GM12878 (cell line): ENCODE measurements around the gene ACADS. TPM values are rescaled to one million over a fixed set of nuclear protein-coding genes. Genes with fewer than 3 reads are reported as not detected.

ENCODE experiments used
- ATAC-seq: fragments of 200-7000 bp; cut with Tn5 transposase; 3 replicates; pipeline ENCODE4 v1.9.1; 2020; ENCODE audit warnings: mild to moderate bottlenecking, moderate library complexity
- Bru-seq: library from RNA; stranded (reverse); fragments of 400-500 nt; gene quantifications from one replicate; lab custom pipeline; 2021; lab: Mats Ljungman, UMichigan
- BruChase-seq, 2 experiments: library from RNA; stranded (reverse); fragments of 400-500 nt; gene quantifications; one replicate each; lab custom pipeline; 2021; lab: Mats Ljungman, UMichigan
- BruUV-seq: library from RNA; stranded (reverse); fragments of 400-500 nt; replicated peaks from 2 replicates; lab custom pipeline; 2021; lab: Mats Ljungman, UMichigan
- CTCF ChIA-PET: fragments of 300-600 bp; sonication (Branson Sonifier 250); formaldehyde crosslinking; extraction: SDS; loops from one replicate; lab custom pipeline; 2021; ENCODE audit warnings: inconsistent platforms; lab: Yijun Ruan, JAX
- POLR2A ChIA-PET: fragments of 350-600 bp; formaldehyde crosslinking; extraction: SDS; loops from one replicate; lab custom pipeline; 2021; ENCODE audit warnings: inconsistent platforms; lab: Charles Lee
- RAD21 ChIA-PET: fragments of 300-600 bp; sonication (Branson Sonifier 250); formaldehyde crosslinking; loops from one replicate; lab custom pipeline; 2023; ENCODE audit warnings: antibody characterized with exemption; ENCODE audit not compliant: unreplicated experiment; lab: Charles Lee
- SMC1A ChIA-PET: fragments of 300-600 bp; sonication (Branson Sonifier 250); formaldehyde crosslinking; loops from one replicate; lab custom pipeline; 2023; ENCODE audit not compliant: unreplicated experiment, uncharacterized antibody; lab: Charles Lee
- DNase-seq: peaks from one replicate; pipeline ENCODE4 v3.0.0-alpha.2; 2011; ENCODE audit warnings: low read depth, low spot score
- FAIRE-seq: peaks from 3 replicates; lab custom pipeline; 2011; peaks lifted over from hg19 to GRCh38; lab: Jason Lieb, UNC
- H2AFZ ChIP-seq: 2 replicates; pipeline ENCODE4 v1.6.0; 2011; ENCODE audit warnings: low read depth, low read length, control low read depth; ENCODE audit not compliant: control insufficient read depth
- H3K27ac ChIP-seq: 2 replicates; pipeline ENCODE4 v1.5.1; 2011; ENCODE audit warnings: control low read depth; ENCODE audit not compliant: control insufficient read depth, insufficient read depth
- H3K27me3 ChIP-seq, 2 experiments: replicated peaks in 1 of 2; 2 replicates each; pipeline versions ENCODE4 v1.6.0 to v1.6.1; 2011; ENCODE audit warnings: low read length in 1 of 2; ENCODE audit not compliant: control insufficient read depth in 2 of 2, insufficient read depth in 2 of 2
- H3K36me3 ChIP-seq, 2 experiments: 2 replicates each; pipeline ENCODE4 v1.5.1; 2011; ENCODE audit warnings: low read length in 1 of 2; ENCODE audit not compliant: control insufficient read depth in 2 of 2, insufficient read depth in 2 of 2
- H3K4me1 ChIP-seq: 2 replicates; pipeline ENCODE4 v1.6.1; 2011; ENCODE audit warnings: mild to moderate bottlenecking, low read length, moderate library complexity, mixed read lengths; ENCODE audit not compliant: control insufficient read depth, insufficient read depth
- H3K4me2 ChIP-seq: 2 replicates; pipeline ENCODE4 v1.6.0; 2011; ENCODE audit warnings: control low read depth; ENCODE audit not compliant: control insufficient read depth, insufficient read depth
- H3K4me3 ChIP-seq: fragments of 200-600 bp; sonication (generic); 2 replicates; pipeline ENCODE4 v1.5.1; 2016
- H3K79me2 ChIP-seq: 2 replicates; pipeline ENCODE4 v1.6.0; 2011; ENCODE audit warnings: low read length; ENCODE audit not compliant: control insufficient read depth, insufficient read depth
- H3K9ac ChIP-seq: 2 replicates; pipeline ENCODE4 v1.8.0; 2011; ENCODE audit warnings: low read length, control low read depth, mixed read lengths; ENCODE audit not compliant: control insufficient read depth, insufficient read depth
- H3K9me3 ChIP-seq: replicated peaks from 3 replicates; pipeline ENCODE4 v1.5.1; 2011; ENCODE audit warnings: mild to moderate bottlenecking, low read length; ENCODE audit not compliant: control insufficient read depth, insufficient read depth
- H4K20me1 ChIP-seq: 2 replicates; pipeline ENCODE4 v1.6.0; 2011; ENCODE audit not compliant: control insufficient read depth, insufficient read depth
- CREB1 ChIP-seq: IDR thresholded peaks from 2 replicates; pipeline ENCODE4 v1.6.1; 2012; ENCODE audit warnings: low read depth, mild to moderate bottlenecking, inconsistent platforms
- JUNB ChIP-seq: IDR thresholded peaks from 2 replicates; pipeline ENCODE4 v1.6.1; 2016; ENCODE audit warnings: antibody characterized with exemption, mild to moderate bottlenecking
- NRF1 ChIP-seq: conservative IDR thresholded peaks from 2 replicates; pipeline ENCODE4 v1.6.1; 2011; ENCODE audit warnings: mild to moderate bottlenecking, low read depth, low read length, improper control_type of control experiment
- POLR2A ChIP-seq: IDR thresholded peaks from 2 replicates; pipeline ENCODE4 v1.6.1; 2011; ENCODE audit warnings: low read depth, mild to moderate bottlenecking, low read length
- POLR2AphosphoS2 ChIP-seq: IDR thresholded peaks from 2 replicates; pipeline ENCODE4 v1.6.1; 2011; ENCODE audit warnings: low read depth, mild to moderate bottlenecking, low read length, improper control_type of control experiment, moderate library complexity
- POLR2AphosphoS5 ChIP-seq: IDR thresholded peaks from 2 replicates; pipeline ENCODE4 v1.6.1; 2011; ENCODE audit warnings: mild to moderate bottlenecking, low read length, inconsistent platforms
- RUNX3 ChIP-seq: IDR thresholded peaks from 2 replicates; pipeline ENCODE4 v1.6.1; 2012; ENCODE audit warnings: low read length, inconsistent platforms
- TAF1 ChIP-seq: IDR thresholded peaks from 2 replicates; pipeline ENCODE4 v1.6.1; 2011; ENCODE audit warnings: mild to moderate bottlenecking, low read depth, low read length, borderline replicate concordance
- TBL1XR1 ChIP-seq: IDR thresholded peaks from 2 replicates; pipeline ENCODE4 v1.6.1; 2012; ENCODE audit warnings: low read depth, low read length, improper control_type of control experiment
- YBX1 ChIP-seq: fragments of 450-650 bp; IDR thresholded peaks from 2 replicates; pipeline ENCODE4 v1.6.1; 2016; ENCODE audit warnings: antibody characterized with exemption
- YY1 ChIP-seq: IDR thresholded peaks from 2 replicates; pipeline ENCODE4 v1.6.1; 2011; ENCODE audit warnings: low read depth, mild to moderate bottlenecking, low read length
- ZNF687 ChIP-seq: fragments of 450-650 bp; IDR thresholded peaks from 2 replicates; pipeline ENCODE4 v1.6.1; 2017; ENCODE audit warnings: mild to moderate bottlenecking, moderate library complexity
- WGBS: methylation state at CpG from one replicate; pipeline ENCODE4 v1.1.6; 2016; ENCODE audit warnings: low lambda C conversion rate; ENCODE audit not compliant: insufficient replicate concordance, insufficient coverage; ENCODE audit errors: missing lambda C conversion rate; 5-methylcytosine and 5-hydroxymethylcytosine counted together
- in situ Hi-C: fragments of 300-500 bp; cut with MboI; formaldehyde crosslinking; loops from 9 replicates; pipeline ENCODE4 v1.14.3; 2018; ENCODE audit warnings: mixed read lengths
- intact Hi-C: fragments of 100-400 bp; cut with micrococcal nuclease; formaldehyde crosslinking; loops from one replicate; pipeline ENCODE4 v1.14.2; 2022; ENCODE audit not compliant: unreplicated experiment
- long read RNA-seq, 2 experiments: library from polyadenylated mRNA; unstranded; transcript quantifications; one replicate each; pipeline ENCODE4 v2.0.0, GENCODE V29; 2019 to 2020
- polyA minus RNA-seq, 3 experiments: library from RNA; depleted of rRNA, polyadenylated mRNA; stranded (reverse); fragments of >200 nt; gene quantifications; 2 replicates each; pipeline ENCODE4 v1.2.3, GENCODE V29; 2011
- polyA plus RNA-seq, 11 experiments: library from polyadenylated mRNA; depleted of rRNA in 4 of 11; unstranded in 6 of 11; stranded (reverse) in 5 of 11; fragments of >200 nt; fragmentation: Nextera tagmentation in 4 of 11; fragmentation: Illumina TruSeq in 1 of 11; extraction: Ambion mirVana in 4 of 11; extraction: Trizol in 1 of 11; gene quantifications; 1 replicate in 1 of 11; 2 replicates in 10 of 11; pipeline versions ENCODE4 v1.2.1 to v1.2.3, GENCODE V29; 2011 to 2016; ENCODE audit warnings: inconsistent platforms in 2 of 11, missing spikeins in 2 of 11, low read depth in 1 of 11
- total RNA-seq, 4 experiments: library from RNA; depleted of rRNA in 3 of 4; stranded (reverse); fragments of >200 nt in 3 of 4; fragmentation: Illumina TruSeq in 1 of 4; extraction: Trizol in 1 of 4; gene quantifications; 2 replicates each; pipeline versions ENCODE4 v1.2.1 to v1.2.3, GENCODE V29; 2013 to 2021

The ACADS gene
- total RNA-seq (2013; cell fraction: nucleolus; rRNA removed) = 7.3 and 9.4 TPM in 2 replicates
- total RNA-seq (2014; rRNA removed) (17.1 and 18.1 TPM in 2 replicates), total RNA-seq (2014; rRNA removed; fragmentation: Illumina TruSeq; extraction: Trizol) (4.1 and 5.0 TPM in 2 replicates), total RNA-seq (2021) (14.7 and 15.4 TPM in 2 replicates), polyA plus RNA-seq (2011; rRNA removed) (2.6 and 5.0 TPM in 2 replicates), polyA plus RNA-seq (2014; fragmentation: Illumina TruSeq; extraction: Trizol) (0.40 and 2.4 TPM in 2 replicates), polyA plus RNA-seq (2014; fragmentation: Nextera tagmentation; extraction: Ambion mirVana) (under 1 TPM; 0.05 to 0.38 TPM), polyA plus RNA-seq (2014; rRNA removed) (15.3 and 16.0 TPM in 2 replicates), polyA plus RNA-seq (2016; fragmentation: Nextera tagmentation; extraction: Ambion mirVana) (10 to 100 TPM; 16.5 to 18.1 TPM), polyA minus RNA-seq (2011; rRNA and poly(A)+ RNA removed) (1.4 and 6.0 TPM in 2 replicates), Bru-seq, nascent RNA (percentile 64 among the genes with signal in this experiment), BruChase-seq, experiment 1, labeled RNA remaining after a 6-hour chase (percentile 63 among the genes with signal in this experiment), BruChase-seq, experiment 2, labeled RNA remaining after a 2-hour chase (percentile 60 among the genes with signal in this experiment)
- polyA plus RNA-seq (2011; ENCODE audit: low read depth) = 3.6 TPM
- polyA plus RNA-seq (2011; cell fraction: cytosol; rRNA removed) = 8.0 and 11.7 TPM in 2 replicates
- 22.4 and 23.8 TPM in 2 replicates for polyA plus RNA-seq (2011; cell fraction: nucleus; rRNA removed)
- 14.1 and 16.9 TPM in 2 replicates for polyA plus RNA-seq (2012)
- 3.6 TPM in 2 replicates for polyA minus RNA-seq (2011; cell fraction: cytosol; rRNA and poly(A)+ RNA removed)
- 4.0 and 4.1 TPM in 2 replicates for polyA minus RNA-seq (2011; cell fraction: nucleus; rRNA and poly(A)+ RNA removed)
- long read RNA-seq, experiment 1, transcript ACADS-201 (10 exons, 1,950 nt) = major isoform, 19 of 21 reads
- long read RNA-seq, experiment 1, partial matches to known transcripts = 1 of 21 reads
- long read RNA-seq, experiment 1, other reads (novel, unspliced or antisense) = 1 of 21 reads
- long read RNA-seq, experiment 2, partial matches to known transcripts = 0 of 3 reads
- long read RNA-seq, experiment 2, other reads (novel, unspliced or antisense) = 1 of 3 reads

- ATAC-seq = peak; percentile 100
- Histone ChIP-seq H3K4me2 (peak within 1 kb of the TSS; percentile 53), H3K27ac (peak within 1 kb of the TSS; percentile 46), H3K36me3 (peaks cover 3 to 6% of the 10 kb centered on the region in 2 experiments; a peak in 3 of 4 replicates), H3K4me1 (peaks cover 22% of the 10 kb centered on the region), H2AFZ (peak within 1 kb of the TSS; percentile 88), H3K27me3 (no peaks in the 10 kb centered on the region), H4K20me1 (no peaks in the 10 kb centered on the region), H3K79me2 (no peaks in the 10 kb centered on the region; the same call in 1 of the 2 replicates), H3K9me3 (no peaks in the 10 kb centered on the region), H3K9ac (peak within 1 kb of the TSS; percentile 65), H3K4me3 (peak within 1 kb of the TSS; percentile 59)
- intact Hi-C loops = no loop called here
- FAIRE-seq = peak; percentile 80
- WGBS = 17% methylated on average over 56 of the region's 66 CpGs
- ChIA-PET POLR2A (interaction anchor here (0.5 kb wide), 2 partner anchors 18 to 21 kb away, joined by 3 to 4 read pairs; no protein-coding TSS in a partner anchor), SMC1A (interaction anchor here (0.6 to 1.4 kb wide), 7 partner anchors 22 to 246 kb away, joined by 3 to 8 read pairs (median 3); partner anchors contain the start of gene POP5), RAD21 (interaction anchor here (0.6 to 1.5 kb wide), 6 partner anchors 15 to 334 kb away, joined by 3 to 7 read pairs (median 4); partner anchors contain the start of genes POP5 and UNC119B), CTCF (interaction anchor here (0.9 to 1.5 kb wide), 5 partner anchors 74 to 248 kb away, joined by 4 to 10 read pairs (median 7); partner anchors contain the start of gene POP5)
- peak; percentile 40 for DNase-seq
- BruUV-seq = no TSS peak
- in situ Hi-C loops = no loop called here
- TF ChIP-seq RUNX3 = peak; percentile 47
- peak; percentile 59; the same call in 1 of the 2 replicates for TF ChIP-seq POLR2AphosphoS5
- TF ChIP-seq POLR2A = peak; percentile 91
- TF ChIP-seq YY1 = peak; percentile 87
- 0 out of 2 replicates have a peak, but pooled peaks have one; percentile 35 for TF ChIP-seq POLR2AphosphoS2
- TF ChIP-seq ZNF687 = 0 out of 2 replicates have a peak, but pooled peaks have one; percentile 67
- 0 out of 2 replicates have a peak, but pooled peaks have one; percentile 42 for TF ChIP-seq CREB1
- no peak for TF ChIP-seq YBX1
- peak; percentile 73; the same call in 1 of the 2 replicates for TF ChIP-seq TAF1
- no peak for TF ChIP-seq TBL1XR1
- 0 out of 2 replicates have a peak, but pooled peaks have one; percentile 20 for TF ChIP-seq NRF1
- TF ChIP-seq JUNB = no peak
Observed at GRCh38 chr12:120725659-120726509, at the start of gene ACADS. Gene ACADS, plus strand, starts transcription at chr12:120725826. Its CDS starts 60 bp downstream, at chr12:120725886.
